Non-pigmented ciliary epithelial cell (primary cell): Measurements from ENCODE around the gene GPR132.
"Not testable (repeated sequence)": the region's sequence is repeated elsewhere in the genome, so short reads cannot be mapped to it uniquely, and the experiment has no call there.

Experiments
- DNase-seq: peaks from one replicate; pipeline ENCODE4 v3.0.0-alpha.2; 2010; ENCODE audit warnings: low read depth

The GPR132 gene

DNA sequence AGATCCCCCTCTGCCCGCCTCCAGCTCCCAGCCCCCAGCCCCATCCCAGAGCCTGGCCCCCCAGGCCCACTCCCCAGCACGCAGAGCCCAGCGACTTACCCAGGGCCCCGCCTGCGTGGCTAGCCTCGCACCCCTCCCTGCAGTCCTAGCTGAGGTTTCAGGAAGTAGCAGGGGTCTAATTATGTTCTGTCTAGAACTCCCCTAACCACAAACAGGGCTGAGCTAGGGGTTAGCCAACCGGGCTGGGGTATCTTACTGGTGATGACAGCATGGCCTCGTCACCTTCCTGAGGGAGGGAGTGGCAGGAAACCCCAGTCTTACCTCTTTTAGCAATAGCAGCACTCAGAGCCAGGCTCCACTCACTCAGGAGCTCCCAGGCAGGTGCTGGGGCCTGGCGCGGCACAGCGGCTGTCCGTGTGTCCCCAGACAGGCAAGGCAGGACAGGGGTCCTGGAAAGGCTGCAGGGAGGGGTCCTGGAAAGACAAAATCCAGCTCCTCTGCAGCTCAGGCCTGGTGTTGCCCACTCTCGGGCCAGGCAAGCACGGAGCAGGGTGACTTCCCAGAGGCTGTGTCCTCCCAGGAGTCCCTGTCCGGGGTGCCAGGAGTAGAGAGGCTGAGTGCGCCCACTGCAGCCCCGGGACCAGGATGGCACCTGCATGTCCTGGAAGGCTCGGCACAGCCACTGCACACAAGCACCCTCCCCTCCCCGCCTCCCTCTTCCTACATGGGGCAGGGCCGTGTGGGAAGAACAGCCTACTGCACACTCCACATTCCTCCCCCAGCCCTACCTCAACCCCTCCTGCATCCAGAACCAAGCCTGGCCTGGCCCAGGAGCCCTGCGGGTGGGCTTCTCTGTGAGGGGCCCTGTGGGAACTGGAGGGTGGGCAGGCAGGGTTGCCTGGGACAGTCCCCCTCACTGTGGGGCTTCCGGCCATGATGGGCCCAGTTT lies at the start of gene GPR132:
Gene GPR132 (minus strand): TSS at position 151 of the 949 bp plus-strand sequence. CDS start 10,010 bp downstream, outside the sequence.
- no peak for DNase-seq

DNA sequence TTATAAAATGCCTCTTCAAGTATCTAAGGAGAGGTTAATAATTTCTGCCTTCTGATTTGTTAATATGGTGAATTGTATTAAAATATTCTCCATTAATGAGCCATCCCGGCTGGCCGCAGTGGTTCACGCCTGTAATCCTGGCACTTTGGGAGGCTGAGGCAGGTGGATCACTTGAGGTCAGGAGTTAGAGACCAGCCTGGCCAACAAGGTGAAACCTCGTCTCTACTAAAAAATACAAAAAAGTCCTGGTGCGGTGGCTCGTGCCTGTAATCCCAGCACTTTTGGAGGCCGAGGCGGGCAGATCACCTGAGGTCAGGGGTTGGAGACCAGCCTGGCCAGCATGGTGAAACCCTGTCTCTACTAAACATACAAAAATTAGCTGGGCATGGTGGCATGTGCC lies 44.0 kb upstream of the GPR132 start:
- DNase-seq = not testable (repeated sequence)

DNA sequence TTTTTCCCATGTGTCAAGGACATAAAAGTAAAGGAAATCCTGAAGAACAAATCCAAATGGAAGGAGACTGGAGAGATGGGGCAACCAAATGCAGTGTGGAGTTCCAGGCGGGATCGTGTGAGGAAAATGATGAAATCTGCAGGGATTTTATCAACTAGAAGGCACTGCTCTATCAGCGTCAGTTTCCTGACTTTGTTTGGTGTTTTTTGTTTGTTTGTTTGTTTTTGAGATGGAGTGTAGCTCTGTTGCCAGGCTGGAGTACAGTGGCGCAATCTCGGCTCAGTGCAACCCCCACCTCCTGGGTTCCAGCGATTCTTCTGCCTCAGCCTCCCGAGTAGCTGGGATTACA lies 43.3 kb upstream of the GPR132 start:
- DNase-seq = no peak

DNA sequence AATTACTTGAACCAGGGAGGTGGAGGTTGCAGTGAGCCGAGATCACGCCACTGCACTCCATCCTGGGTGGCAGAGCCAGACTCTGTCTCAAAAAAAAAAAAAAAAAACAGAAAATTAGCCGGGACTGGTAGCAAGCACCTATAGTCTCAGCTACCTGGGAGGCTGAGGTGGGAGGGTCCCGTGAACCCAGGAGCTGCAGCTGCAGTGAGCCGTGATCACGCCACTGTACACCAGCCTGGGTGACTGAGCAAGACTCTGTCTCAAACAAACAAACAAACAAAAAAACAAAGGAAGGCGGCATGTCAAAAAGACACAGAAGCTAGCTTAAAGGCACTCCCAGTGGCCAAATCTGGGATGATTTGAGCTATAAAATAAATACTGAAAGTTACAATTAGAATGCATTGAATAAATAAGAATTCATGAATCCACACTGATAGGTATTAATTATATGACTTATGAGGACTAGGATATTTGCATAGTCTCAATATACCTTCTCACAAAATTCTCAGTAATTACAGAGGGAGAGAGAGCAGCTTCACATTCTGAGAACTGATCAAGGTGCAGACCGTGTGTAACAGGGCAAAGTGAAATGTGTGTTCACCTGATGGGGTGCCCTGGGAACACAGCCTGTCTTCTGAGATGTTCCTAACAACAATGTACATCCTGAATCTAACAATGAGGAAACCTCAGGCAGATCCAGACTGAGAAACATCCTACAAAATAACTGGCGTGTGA lies 42.7 kb upstream of the GPR132 start:
- DNase-seq = no peak

GRCh38 chr14:105107351-105107750 lies 42.1 kb upstream of the GPR132 start:
- no peak for DNase-seq

GRCh38 chr14:105105158-105105557 lies 39.9 kb upstream of the GPR132 start:
- no peak for DNase-seq

DNA sequence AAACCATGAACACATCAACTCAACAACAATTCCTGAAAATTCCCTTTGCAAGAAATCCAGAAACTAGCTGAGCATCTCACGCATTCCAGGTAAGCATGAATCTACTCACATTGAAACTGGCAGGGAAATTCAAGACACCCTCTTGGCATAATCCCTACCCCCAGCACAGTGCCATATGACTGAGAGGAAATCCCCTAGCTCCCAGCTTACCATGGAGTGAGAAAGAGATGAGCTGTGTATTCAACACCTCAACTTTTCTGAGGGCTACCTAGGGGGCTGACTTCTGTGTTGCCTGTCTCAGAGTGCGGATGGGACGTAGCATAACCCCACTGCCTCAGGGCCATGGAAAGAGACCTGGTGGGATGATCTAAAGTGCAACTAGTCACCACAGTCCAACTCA lies 37.7 kb upstream of the GPR132 start:
- no peak for DNase-seq

GRCh38 chr14:105102361-105102870 lies 37.2 kb upstream of the GPR132 start:
- no peak for DNase-seq

DNA sequence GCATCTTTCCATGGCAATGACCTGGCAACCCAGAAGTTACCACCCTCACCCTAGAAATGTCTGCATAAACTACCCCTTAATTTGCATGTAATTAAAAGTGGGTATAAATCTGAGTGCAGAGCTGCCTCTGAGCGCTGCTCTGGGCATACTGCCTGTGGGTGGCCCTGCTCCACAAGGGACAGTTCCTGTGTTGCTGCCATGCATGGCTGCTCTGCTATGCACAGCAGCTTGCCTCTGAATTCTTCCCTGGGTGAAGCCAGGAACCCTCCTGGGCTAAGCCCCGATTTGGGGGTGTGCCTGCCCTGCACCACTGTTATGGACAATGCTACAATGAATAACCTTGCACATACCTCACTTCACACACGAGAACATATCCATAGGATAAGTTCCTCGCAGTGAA lies 35.7 kb upstream of the GPR132 start:
- DNase-seq = no peak

DNA sequence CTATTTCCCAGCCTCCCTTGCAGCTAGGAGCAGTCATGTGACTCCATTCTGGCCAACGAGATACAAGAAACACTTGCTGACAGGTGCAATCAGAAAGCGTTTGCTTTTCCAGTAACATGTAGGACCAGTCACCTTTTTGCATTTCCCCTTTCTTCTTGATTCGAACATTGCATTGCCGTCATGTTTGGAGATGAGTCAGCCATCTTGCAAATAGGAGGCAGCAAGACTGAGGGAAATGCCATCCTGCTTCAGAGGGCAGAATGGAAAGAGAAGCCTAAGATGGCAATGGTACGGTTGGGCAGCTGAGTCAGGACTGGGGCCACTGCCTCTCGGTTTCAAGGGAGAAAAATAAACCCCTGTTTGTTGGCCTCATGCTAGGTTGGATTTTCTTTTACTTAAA lies 34.5 kb upstream of the GPR132 start:
- DNase-seq = no peak

- no peak for DNase-seq
Observed at GRCh38 chr14:105098316-105098715, 33.1 kb upstream of the GPR132 start.

- DNase-seq = no peak
Observed at GRCh38 chr14:105097794-105098127, 32.5 kb upstream of the GPR132 start.

GRCh38 chr14:105096206-105096875 lies 31.1 kb upstream of the GPR132 start:
- DNase-seq = no peak

DNA sequence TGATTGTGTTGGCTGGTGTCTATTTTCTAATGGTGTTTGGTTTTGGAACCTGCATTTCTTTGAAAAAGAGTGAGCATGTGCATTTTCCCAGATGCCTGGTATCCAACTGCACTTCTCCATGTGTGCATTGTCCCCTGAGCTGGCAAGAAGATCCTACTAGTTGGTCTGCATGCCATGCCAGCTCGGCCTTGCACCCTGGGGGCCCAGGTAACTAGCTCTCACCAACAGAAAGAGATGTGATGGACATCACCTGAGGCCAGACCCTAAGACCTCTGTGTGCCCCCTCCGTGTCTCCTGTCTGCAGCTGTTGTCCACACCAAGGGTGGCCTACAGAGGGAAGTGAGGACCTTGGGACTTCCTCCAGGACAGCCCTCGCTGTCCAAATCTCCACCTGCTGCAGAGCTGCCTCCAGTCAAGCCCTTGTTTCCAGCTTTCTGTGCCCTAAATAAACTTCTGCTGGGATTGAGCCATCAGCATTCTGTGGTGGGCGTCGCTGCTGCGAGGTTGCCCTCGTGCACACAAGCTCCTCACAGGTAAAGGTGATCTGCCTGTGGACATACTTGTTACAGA lies 30.1 kb upstream of the GPR132 start:
- DNase-seq = no peak

GRCh38 chr14:105094193-105094907 lies 29.1 kb upstream of the GPR132 start:
- DNase-seq = no peak

DNA sequence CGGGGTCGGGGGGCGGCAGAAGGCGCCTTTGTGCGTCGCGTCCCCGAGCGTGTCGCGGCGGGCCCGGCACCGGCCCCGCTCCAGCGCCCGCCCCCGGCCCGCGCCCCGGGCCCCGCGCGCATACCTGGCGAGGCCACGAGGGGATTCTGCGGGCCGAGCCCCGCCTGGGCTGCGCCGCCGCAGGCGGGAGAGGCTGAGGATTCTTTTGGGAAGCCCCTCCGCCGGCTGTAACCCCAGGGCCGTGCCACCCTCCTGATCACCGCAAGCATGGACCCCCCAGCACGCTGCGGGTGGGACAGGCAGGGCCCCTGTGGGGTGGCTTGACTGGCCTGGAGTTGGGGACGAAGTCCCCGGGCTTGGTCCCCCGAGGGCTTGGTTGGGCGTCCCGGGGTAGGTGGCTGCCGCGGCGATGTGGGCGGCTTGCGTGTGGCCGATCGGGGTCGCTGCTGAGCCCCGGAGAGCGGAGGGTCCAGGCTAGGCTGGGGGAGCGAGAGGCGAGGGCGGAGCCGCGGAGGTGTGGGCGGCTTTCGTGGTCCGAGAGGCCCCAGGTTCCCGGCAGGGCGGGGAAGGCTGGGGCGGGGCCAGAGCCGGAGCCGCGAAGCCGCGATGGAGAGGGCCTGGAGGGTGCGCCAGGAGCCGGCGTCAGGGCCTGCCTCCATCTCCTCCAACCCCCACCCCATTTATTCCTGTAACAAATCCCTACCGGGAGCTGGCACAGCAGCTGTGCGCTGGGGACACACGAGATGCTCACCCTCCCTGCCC lies 28.4 kb upstream of the GPR132 start:
- no peak for DNase-seq

DNA sequence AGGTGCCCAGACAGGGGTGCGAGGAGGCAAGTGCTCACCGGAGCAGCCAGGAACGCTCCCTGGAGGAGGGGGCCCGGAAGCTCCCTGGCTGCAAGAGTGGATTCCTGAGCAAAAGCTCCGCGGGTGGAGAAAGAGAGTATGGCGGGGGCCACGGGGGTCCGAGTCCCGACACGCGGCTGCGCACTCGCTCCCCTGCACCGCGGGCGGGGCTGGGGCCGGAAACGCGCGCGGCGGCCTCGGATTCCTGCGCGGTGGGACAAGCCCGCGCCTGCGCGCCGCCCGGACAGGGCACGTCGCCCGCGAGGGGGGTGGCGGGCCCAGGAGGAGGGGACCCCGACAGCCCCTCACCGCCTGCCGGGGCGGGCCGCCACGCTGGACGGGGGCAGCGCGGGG lies 27.8 kb upstream of the GPR132 start:
- DNase-seq = no peak

- no peak for DNase-seq
Observed at GRCh38 chr14:105092171-105093037, 27.2 kb upstream of the GPR132 start.

- no peak for DNase-seq
Observed at GRCh38 chr14:105091517-105092170, 26.4 kb upstream of the GPR132 start.
